Forelimb muscle (tissue), 1 donor: ENCODE results near the gene CSTPP1. TPM values are rescaled to one million over a fixed set of nuclear protein-coding genes. Genes with fewer than 3 reads are reported as not detected.
A peak's percentile ranks its signal among the peaks of the same experiment; 100 is the strongest.
"Not testable (repeated sequence)": the region's sequence is repeated elsewhere in the genome, so short reads cannot be mapped to it uniquely, and the experiment has no call there.

Experiments
- DNase-seq: peaks from one replicate; pipeline ENCODE4 v3.0.0-alpha.2; 2013; ENCODE audit warnings: low read depth
- polyA plus RNA-seq: library from polyadenylated mRNA; unstranded; fragments of 120-200 nt; gene quantifications from one replicate; pipeline ENCODE4 v1.2.1, GENCODE V29; 2013; ENCODE audit not compliant: insufficient read length

CSTPP1 gene
- polyA plus RNA-seq, 1 donor, result 20.0 TPM

DNA sequence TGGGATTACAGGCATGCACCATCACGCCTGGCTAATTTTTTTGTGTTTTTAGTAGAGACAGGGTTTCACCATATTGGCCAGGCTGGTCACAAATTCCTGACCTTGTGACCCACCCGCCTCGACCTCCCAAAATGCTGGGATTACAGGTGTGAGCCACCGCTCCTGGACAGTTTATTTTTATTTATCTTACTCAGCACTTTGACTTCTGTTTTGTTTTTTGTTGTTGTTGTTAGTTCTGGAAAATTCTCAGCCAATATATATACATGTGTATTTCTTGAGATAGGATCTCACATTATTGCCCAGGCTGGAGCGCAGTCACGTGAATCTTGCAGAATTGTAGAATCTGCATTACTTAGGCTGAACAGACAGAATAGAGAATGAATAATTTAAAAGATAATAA is 107.6 kb downstream of the CSTPP1 start:
- no peak for DNase-seq

- DNase-seq, result no peak
These were observed 111.4 kb downstream of the CSTPP1 start for GRCh38 chr11:47047972-47048371.

DNA sequence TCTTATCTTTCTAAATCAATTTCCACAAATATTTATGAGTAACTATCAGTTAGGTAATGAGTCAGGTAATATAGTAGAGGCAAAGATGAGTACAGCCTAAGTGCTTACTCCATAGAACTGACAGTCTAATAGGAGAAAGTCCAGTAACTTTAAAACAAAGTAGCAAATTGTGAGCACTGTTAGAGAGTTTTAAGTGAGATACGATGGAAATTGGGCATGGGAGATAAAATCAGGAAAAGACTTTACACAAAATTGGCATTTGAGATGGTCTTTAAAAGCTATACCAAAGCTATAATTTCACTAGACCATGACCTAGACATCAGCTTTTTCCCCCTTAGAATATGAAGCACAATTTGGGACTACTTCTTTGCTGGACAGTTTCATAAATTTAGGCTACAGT is 113.7 kb downstream of the CSTPP1 start:
- no peak for DNase-seq

DNA sequence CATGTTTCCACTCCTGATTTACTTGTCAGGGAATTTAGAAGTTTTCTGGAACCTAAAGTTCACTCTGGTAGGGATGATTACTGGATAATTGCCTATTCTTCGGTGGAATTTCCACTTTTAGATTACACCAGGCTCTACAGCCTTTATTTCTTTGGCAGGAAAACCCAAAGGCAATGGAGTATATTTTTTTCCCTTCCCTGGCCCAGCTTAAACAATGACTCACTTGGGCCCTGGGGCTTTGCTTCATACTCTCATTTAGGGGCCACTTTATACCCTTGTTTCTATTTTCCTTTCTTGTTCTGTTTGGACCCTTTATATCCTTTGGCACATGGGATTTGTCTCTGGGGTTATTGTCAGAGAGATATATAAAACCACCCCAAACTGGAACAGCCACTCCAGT is 114.7 kb downstream of the CSTPP1 start:
- peak; percentile 43 for DNase-seq

GRCh38 chr11:47052165-47052564 is 115.6 kb downstream of the CSTPP1 start:
- no peak for DNase-seq

- DNase-seq, result no peak
These were observed 116.0 kb downstream of the CSTPP1 start for GRCh38 chr11:47052576-47052975.

GRCh38 chr11:47055534-47055933 is 119.0 kb downstream of the CSTPP1 start:
- DNase-seq, result no peak

GRCh38 chr11:47056261-47056915 is 119.8 kb downstream of the CSTPP1 start:
- DNase-seq, result no peak

GRCh38 chr11:47057365-47057764 is 120.8 kb downstream of the CSTPP1 start:
- no peak for DNase-seq

- no peak for DNase-seq
These were observed 124.2 kb downstream of the CSTPP1 start for GRCh38 chr11:47060807-47061206.

DNA sequence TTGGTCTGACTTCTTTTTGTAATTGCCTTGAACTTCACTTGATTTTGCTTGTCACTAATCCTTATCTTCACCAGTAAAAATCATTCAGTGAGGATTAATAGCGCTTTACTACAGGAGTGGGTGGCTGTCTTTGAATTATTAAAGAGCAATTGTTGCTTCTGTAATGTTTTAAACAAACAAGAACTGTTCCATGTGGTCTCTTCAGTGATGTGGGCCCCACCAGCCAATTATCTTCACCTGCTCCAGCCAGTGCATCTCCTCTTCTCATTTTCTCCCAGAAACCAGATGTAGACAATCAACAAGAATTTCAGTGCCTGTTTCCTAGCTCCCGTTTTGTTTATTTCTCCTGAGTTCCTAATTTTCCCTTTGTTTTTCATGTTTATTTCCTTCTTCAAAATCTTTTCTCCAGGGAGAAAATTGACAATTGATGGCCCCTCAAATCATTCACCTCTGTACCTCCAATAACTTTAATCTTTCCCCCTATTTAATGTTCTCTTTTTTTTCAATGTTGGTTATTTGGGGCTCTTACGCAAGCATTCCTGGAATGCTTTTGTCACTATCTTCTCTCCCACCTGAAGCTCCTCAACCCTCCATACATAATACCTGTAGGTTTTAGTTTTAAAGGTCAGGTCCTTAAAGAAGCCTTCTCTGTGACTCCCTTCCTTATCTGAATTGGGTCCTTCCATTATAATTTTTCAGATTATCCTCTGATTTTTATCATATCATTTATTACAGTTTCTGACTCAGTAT is 125.0 kb downstream of the CSTPP1 start:
- DNase-seq, result no peak

- DNase-seq, result no peak
These were observed 126.2 kb downstream of the CSTPP1 start for GRCh38 chr11:47062736-47063135.

GRCh38 chr11:47067401-47067800 is 130.8 kb downstream of the CSTPP1 start:
- no peak for DNase-seq

DNA sequence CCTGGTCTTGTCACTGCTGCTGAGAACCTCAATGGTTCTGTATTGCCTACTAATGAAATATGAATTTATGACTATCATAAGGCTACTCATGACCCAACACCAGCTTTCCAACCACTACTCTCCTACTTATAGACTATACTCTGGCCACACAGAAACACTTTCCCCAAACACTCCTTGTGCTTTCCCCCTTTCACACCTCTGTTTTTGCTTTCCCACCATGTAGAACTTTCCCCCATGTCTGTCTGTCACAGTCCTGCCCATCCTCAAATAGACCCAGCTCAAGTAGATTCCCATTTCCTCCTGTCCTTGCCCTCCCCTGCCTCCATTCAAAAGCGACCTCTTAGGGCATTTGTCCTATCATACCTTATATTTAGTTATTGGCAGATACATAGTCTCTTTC is 134.2 kb downstream of the CSTPP1 start:
- no peak for DNase-seq

GRCh38 chr11:47071341-47071740 is 134.8 kb downstream of the CSTPP1 start:
- no peak for DNase-seq

- DNase-seq, result peak; percentile 73
These were observed 135.3 kb downstream of the CSTPP1 start for GRCh38 chr11:47071791-47072261.

DNA sequence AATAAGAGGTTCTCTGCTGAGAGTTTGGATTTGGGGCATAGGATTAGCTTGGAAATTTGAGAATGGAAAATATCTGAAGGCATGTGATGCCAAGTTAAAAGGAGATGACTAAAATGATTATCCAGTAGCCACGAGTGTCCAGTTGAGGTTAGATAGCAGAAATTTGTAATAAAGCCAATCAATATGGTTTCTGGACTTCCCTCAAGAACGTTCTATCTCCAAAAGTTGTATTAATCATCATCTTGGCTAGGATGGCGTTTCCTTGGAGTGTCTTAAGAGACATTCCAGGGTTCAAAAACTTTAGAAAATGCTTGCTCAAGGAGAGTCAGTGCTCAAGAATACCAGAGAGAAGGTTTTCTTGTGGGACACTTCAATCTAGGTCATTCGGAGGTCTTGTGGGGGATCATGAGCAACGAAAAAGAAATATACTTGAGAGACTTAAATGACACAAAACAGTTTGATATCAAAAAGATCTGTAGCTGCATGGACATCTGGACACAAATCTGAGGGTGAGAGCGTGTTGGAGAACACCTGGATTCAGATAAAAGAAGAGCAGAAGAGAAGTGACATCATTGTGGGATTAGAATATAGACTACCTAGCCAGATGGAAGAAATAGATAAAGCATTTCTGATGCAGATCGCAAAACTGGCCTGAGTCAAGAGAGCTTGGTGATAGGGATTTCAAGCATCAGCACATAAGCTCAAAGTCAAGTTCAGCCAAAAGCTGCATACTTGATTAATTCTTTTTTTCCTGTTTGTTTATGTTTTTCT is 142.4 kb downstream of the CSTPP1 start:
- no peak for DNase-seq

- DNase-seq, result not testable (repeated sequence)
These were observed 144.2 kb downstream of the CSTPP1 start for GRCh38 chr11:47080775-47081174.

DNA sequence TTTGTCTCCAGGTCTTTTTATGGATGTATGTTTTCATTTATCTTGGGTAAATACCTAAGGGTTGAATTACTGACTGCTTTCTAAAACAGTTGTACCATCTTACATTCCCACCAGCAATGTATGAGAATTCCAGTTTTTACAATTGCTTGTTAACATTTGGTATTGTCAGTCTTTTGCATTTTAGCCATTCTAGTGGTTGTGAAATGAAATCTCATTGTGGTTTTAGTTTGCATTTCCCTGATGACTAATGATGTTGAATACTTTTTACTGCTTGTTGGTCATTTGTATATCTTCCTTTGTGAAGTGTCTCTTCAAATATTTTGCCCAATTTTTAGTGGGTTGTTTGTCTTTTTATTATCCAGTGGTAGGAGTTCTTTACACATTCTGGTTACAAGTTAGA is 147.4 kb downstream of the CSTPP1 start:
- no peak for DNase-seq

- DNase-seq, result no peak
These were observed 151.2 kb downstream of the CSTPP1 start for GRCh38 chr11:47087801-47088200.

GRCh38 chr11:47093541-47093940 is 157.0 kb downstream of the CSTPP1 start:
- no peak for DNase-seq

DNA sequence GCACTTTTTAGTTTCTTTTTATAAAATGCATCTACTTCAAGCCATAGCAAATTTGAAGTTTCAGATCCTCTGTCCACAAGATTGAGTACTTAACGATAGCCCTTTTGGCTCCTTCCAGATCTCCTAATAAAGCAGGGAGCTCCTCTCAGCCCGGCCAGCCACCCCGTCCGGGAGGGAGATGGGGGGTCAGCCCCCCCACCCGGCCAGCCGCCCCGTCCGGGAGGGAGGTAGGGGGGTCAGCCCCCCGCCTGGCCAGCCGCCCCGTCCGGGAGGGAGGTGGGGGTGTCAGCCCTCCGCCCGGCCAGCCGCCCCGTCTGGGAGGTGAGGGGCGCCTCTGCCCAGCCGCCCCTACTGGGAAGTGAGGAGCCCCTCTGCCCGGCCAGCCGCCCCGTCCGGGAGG is 160.3 kb downstream of the CSTPP1 start:
- not testable (repeated sequence) for DNase-seq

DNA sequence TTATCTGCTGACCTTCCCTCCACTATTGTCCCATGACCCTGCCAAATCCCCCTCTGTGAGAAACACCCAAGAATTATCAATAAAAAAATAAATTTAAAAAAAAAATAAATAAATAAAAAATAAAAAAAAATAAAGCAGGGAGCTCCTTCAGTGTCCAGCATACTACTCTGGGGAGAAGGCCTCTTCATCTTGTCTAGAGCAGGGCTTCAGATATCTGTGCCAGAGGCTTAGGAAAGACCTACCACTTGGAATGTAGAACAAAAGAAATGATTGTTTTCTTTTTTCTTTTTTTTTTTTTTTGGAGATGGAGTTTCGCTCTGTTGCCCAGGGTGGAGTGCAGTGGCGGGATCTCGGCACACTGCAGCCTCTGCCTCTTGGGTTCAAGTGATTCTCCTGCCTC is 161.7 kb downstream of the CSTPP1 start:
- DNase-seq, result not testable (repeated sequence)
